ENCODE measurements around the gene INPP5A.

Gene INPP5A

GRCh38 chr10:132518572-132519381 lies 18.8 kb upstream of the INPP5A start:
- no peak for DNase-seq (ENCODE audit: low read depth)

GRCh38 chr10:132519382-132520176 lies 18.0 kb upstream of the INPP5A start:
- DNase-seq (ENCODE audit: low read depth), result no peak

GRCh38 chr10:132520177-132520811 lies 17.3 kb upstream of the INPP5A start:
- DNase-seq (ENCODE audit: low read depth), result no peak

- DNase-seq (ENCODE audit: low read depth), result no peak
Observed at GRCh38 chr10:132521041-132521465, 16.5 kb upstream of the INPP5A start.

- DNase-seq (ENCODE audit: low read depth), result no peak
Observed at GRCh38 chr10:132521466-132522102, 16.0 kb upstream of the INPP5A start.

- DNase-seq (ENCODE audit: low read depth), result no peak
Observed at GRCh38 chr10:132522521-132523411, 14.8 kb upstream of the INPP5A start.

- DNase-seq (ENCODE audit: low read depth), result no peak
Observed at GRCh38 chr10:132523561-132524442, 13.8 kb upstream of the INPP5A start.

- DNase-seq (ENCODE audit: low read depth), result no peak
Observed at GRCh38 chr10:132524443-132525285, 12.9 kb upstream of the INPP5A start.

GRCh38 chr10:132526676-132527075 lies 10.9 kb upstream of the INPP5A start:
- DNase-seq (ENCODE audit: low read depth), result no peak

- DNase-seq (ENCODE audit: low read depth), result no peak
Observed at GRCh38 chr10:132527339-132528063, 10.1 kb upstream of the INPP5A start.

GRCh38 chr10:132528064-132528691 lies 9.4 kb upstream of the INPP5A start:
- DNase-seq (ENCODE audit: low read depth), result no peak

GRCh38 chr10:132532179-132532578 lies 5.4 kb upstream of the INPP5A start:
- no peak for DNase-seq (ENCODE audit: low read depth)

GRCh38 chr10:132532749-132533560 lies 4.6 kb upstream of the INPP5A start:
- DNase-seq (ENCODE audit: low read depth), result no peak

- no peak for DNase-seq (ENCODE audit: low read depth)
Observed at GRCh38 chr10:132533571-132534260, 3.9 kb upstream of the INPP5A start.

- no peak for DNase-seq (ENCODE audit: low read depth)
Observed at GRCh38 chr10:132534391-132535064, 3.1 kb upstream of the INPP5A start.
